Chondrocyte (in vitro differentiated cells): ENCODE measurements around the gene TNNT2. TPM values are rescaled to one million over a fixed set of nuclear protein-coding genes. Genes with fewer than 3 reads are reported as not detected.

Experiments used
- DNase-seq: peaks from one replicate; pipeline ENCODE4 v3.0.0; 2021; ENCODE audit warnings: mixed read lengths, low spot score
- H3K27ac Mint-ChIP-seq: one replicate; pipeline ENCODE4 v1.8.0; 2021; ENCODE audit warnings: mild to moderate bottlenecking, moderate library complexity, mixed read lengths; ENCODE audit not compliant: unreplicated experiment
- H3K27me3 Mint-ChIP-seq: 2 replicates; pipeline ENCODE4 v1.8.0; 2021; ENCODE audit warnings: low read depth, mixed read lengths
- H3K36me3 Mint-ChIP-seq: 2 replicates; pipeline ENCODE4 v1.8.0; 2021; ENCODE audit warnings: low read depth, mixed read lengths
- H3K4me1 Mint-ChIP-seq: 2 replicates; pipeline ENCODE4 v1.8.0; 2021; ENCODE audit warnings: low read depth, mild to moderate bottlenecking, mixed read lengths
- H3K4me3 Mint-ChIP-seq: one replicate; pipeline ENCODE4 v1.8.0; 2021; ENCODE audit warnings: mild to moderate bottlenecking, moderate library complexity, mixed read lengths; ENCODE audit not compliant: unreplicated experiment
- H3K9me3 Mint-ChIP-seq: 2 replicates; pipeline ENCODE4 v1.8.0; 2021; ENCODE audit warnings: low read depth, mixed read lengths
- total RNA-seq: library from RNA; stranded (reverse); gene quantifications from 3 replicates; pipeline ENCODE4 v1.2.1, GENCODE V29; 2021
- TF ChIP-seq, protein P1 (sequence below): fragments of 200-600 bp; sonication (generic); IDR thresholded peaks from 2 replicates; pipeline ENCODE4 v1.5.0; 2021; ENCODE audit warnings: antibody characterized with exemption, mild to moderate bottlenecking, moderate library complexity

TNNT2 gene
- total RNA-seq, 1 donor from 2014 or later = 21.6 TPM

- TF ChIP-seq, protein P1, sequence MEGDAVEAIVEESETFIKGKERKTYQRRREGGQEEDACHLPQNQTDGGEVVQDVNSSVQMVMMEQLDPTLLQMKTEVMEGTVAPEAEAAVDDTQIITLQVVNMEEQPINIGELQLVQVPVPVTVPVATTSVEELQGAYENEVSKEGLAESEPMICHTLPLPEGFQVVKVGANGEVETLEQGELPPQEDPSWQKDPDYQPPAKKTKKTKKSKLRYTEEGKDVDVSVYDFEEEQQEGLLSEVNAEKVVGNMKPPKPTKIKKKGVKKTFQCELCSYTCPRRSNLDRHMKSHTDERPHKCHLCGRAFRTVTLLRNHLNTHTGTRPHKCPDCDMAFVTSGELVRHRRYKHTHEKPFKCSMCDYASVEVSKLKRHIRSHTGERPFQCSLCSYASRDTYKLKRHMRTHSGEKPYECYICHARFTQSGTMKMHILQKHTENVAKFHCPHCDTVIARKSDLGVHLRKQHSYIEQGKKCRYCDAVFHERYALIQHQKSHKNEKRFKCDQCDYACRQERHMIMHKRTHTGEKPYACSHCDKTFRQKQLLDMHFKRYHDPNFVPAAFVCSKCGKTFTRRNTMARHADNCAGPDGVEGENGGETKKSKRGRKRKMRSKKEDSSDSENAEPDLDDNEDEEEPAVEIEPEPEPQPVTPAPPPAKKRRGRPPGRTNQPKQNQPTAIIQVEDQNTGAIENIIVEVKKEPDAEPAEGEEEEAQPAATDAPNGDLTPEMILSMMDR = no peak
- H3K9me3 Mint-ChIP-seq = no peaks in the 10 kb centered on the region
- peaks cover 7% of the 10 kb centered on the region for H3K36me3 Mint-ChIP-seq
- no peaks in the 10 kb centered on the region for H3K4me1 Mint-ChIP-seq
- no peak overlapping the region for H3K4me3 Mint-ChIP-seq
- peaks cover 12% of the 10 kb centered on the region for H3K27me3 Mint-ChIP-seq
- no peak overlapping the region for H3K27ac Mint-ChIP-seq
- DNase-seq = no peak
Observed at GRCh38 chr1:201322653-201323510, 54.6 kb downstream of the TNNT2 start.

- no peak for DNase-seq
- H3K27ac Mint-ChIP-seq = no peak overlapping the region
- peaks cover 11% of the 10 kb centered on the region for H3K27me3 Mint-ChIP-seq
- no peaks in the 10 kb centered on the region for H3K9me3 Mint-ChIP-seq
- H3K4me1 Mint-ChIP-seq = no peaks in the 10 kb centered on the region
- H3K36me3 Mint-ChIP-seq = peaks cover 7% of the 10 kb centered on the region
- TF ChIP-seq, protein P1 = no peak
- no peak overlapping the region for H3K4me3 Mint-ChIP-seq
Observed at GRCh38 chr1:201321826-201322390, 55.6 kb downstream of the TNNT2 start.

- H3K27me3 Mint-ChIP-seq = peaks cover 9% of the 10 kb centered on the region
- no peaks in the 10 kb centered on the region for H3K4me1 Mint-ChIP-seq
- no peak overlapping the region for H3K27ac Mint-ChIP-seq
- TF ChIP-seq, protein P1 = no peak
- H3K9me3 Mint-ChIP-seq = no peaks in the 10 kb centered on the region
- no peak overlapping the region for H3K4me3 Mint-ChIP-seq
- peak; percentile 81 for DNase-seq
- peaks cover 6% of the 10 kb centered on the region for H3K36me3 Mint-ChIP-seq
Observed at GRCh38 chr1:201320168-201320788, 57.2 kb downstream of the TNNT2 start.

DNA sequence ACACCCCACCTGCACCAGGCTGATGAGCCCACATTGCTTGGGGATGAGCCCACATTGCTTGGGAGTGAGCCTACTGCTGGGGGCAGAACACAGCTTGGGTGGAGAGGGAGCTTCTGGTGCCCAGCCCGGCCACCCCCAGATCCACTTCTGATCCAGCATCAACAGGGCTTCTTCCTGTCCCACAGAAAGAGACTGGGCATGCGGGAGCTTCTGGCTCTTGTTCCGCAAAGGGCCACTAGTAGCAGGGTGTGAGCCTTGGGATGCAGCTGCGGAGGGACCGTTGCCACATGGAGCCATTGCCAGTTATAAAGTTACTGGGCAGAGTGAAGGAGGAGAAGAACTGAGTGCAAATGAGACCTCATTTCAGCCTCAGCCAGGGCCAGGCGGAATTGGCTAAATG lies 57.8 kb downstream of the TNNT2 start:
- H3K4me1 Mint-ChIP-seq = no peaks in the 10 kb centered on the region
- peak; percentile 63 for DNase-seq
- no peak overlapping the region for H3K4me3 Mint-ChIP-seq
- no peak overlapping the region for H3K27ac Mint-ChIP-seq
- H3K27me3 Mint-ChIP-seq = peaks cover 11% of the 10 kb centered on the region
- H3K36me3 Mint-ChIP-seq = peaks cover 6% of the 10 kb centered on the region
- TF ChIP-seq, protein P1 = no peak
- H3K9me3 Mint-ChIP-seq = no peaks in the 10 kb centered on the region
